ENCODE data around the gene NAA10. TPM values are rescaled to one million over a fixed set of nuclear protein-coding genes. Genes with fewer than 3 reads are reported as not detected.

NAA10 gene
- total RNA-seq, 1 experiment from 2014 or later = 246 TPM

- Histone ChIP-seq H3K4me1 (ENCODE audit: control insufficient read depth, insufficient read depth, low read length) (peaks cover 23% of the 10 kb centered on the region), H3K9me3 (ENCODE audit: control insufficient read depth, insufficient read depth, low read depth, low read length) (no peaks in the 10 kb centered on the region), H3K27me3 (ENCODE audit: control insufficient read depth, insufficient read depth, low read length) (no peaks in the 10 kb centered on the region), H3K4me3 (ENCODE audit: low read depth in 2 of 2, low read length in 2 of 2) (no peak overlapping the region), H3K27ac (ENCODE audit: low read length) (no peak overlapping the region), H3K36me3 (ENCODE audit: control insufficient read depth, insufficient read depth, low read length) (peaks cover 10% of the 10 kb centered on the region)
- ATAC-seq (no peak), DNase-seq (ENCODE audit: low read depth, low spot score) (no peak)
- CTCF ChIA-PET = no interaction called here
- no peak for TF ChIP-seq POLR2AphosphoS5 (IDR thresholded peaks at IDR 0.05; ENCODE audit: low read depth, low read length)
- no peak for TF ChIP-seq REST (IDR thresholded peaks at IDR 0.05; ENCODE audit: insufficient read depth in 1 of 2, low read depth in 2 of 2, low read length in 1 of 2)
- no peak for TF ChIP-seq TCF7L2 (IDR thresholded peaks at IDR 0.05; ENCODE audit: low read depth, low read length)
- TF ChIP-seq CTCF (IDR thresholded peaks at IDR 0.05) = no peak
- TF ChIP-seq SIN3A (IDR thresholded peaks at IDR 0.05; ENCODE audit: borderline replicate concordance, insufficient read depth, low read depth, low read length) = no peak
- BruUV-seq (replicated peaks) = no TSS peak
- in situ Hi-C loops (cut with HindIII; ENCODE audit: low pct_unique_long_range_greater_than_20kb, low sequenced_read_pairs) = no loop called here
- intact Hi-C loops (cut with micrococcal nuclease; ENCODE audit: unreplicated experiment) = no loop called here
- POLR2A ChIA-PET = no interaction called here
Measured at GRCh38 chrX:153963546-153963945, 28.7 kb upstream of the NAA10 start.

- Histone ChIP-seq H3K4me1 (ENCODE audit: control insufficient read depth, insufficient read depth, low read length) (peaks cover under 1% of the 10 kb centered on the region), H3K27ac (ENCODE audit: low read length) (no peak overlapping the region), H3K36me3 (ENCODE audit: control insufficient read depth, insufficient read depth, low read length) (peaks cover 10% of the 10 kb centered on the region), H3K4me3 (ENCODE audit: low read depth in 2 of 2, low read length in 2 of 2) (no peak overlapping the region), H3K9me3 (ENCODE audit: control insufficient read depth, insufficient read depth, low read depth, low read length) (no peaks in the 10 kb centered on the region), H3K27me3 (ENCODE audit: control insufficient read depth, insufficient read depth, low read length) (no peaks in the 10 kb centered on the region)
- intact Hi-C loops (cut with micrococcal nuclease; ENCODE audit: unreplicated experiment) = no loop called here
- DNase-seq (ENCODE audit: low read depth, low spot score) (no peak), ATAC-seq (no peak)
- no TSS peak for BruUV-seq (replicated peaks)
- POLR2A ChIA-PET = no interaction called here
- CTCF ChIA-PET = no interaction called here
- TF ChIP-seq SIN3A (IDR thresholded peaks at IDR 0.05; ENCODE audit: borderline replicate concordance, insufficient read depth, low read depth, low read length) (no peak), POLR2AphosphoS5 (IDR thresholded peaks at IDR 0.05; ENCODE audit: low read depth, low read length) (no peak), TCF7L2 (IDR thresholded peaks at IDR 0.05; ENCODE audit: low read depth, low read length) (no peak), REST (IDR thresholded peaks at IDR 0.05; ENCODE audit: insufficient read depth in 1 of 2, low read depth in 2 of 2, low read length in 1 of 2) (no peak), CTCF (IDR thresholded peaks at IDR 0.05) (no peak)
- in situ Hi-C loops (cut with HindIII; ENCODE audit: low pct_unique_long_range_greater_than_20kb, low sequenced_read_pairs) = no loop called here
Measured at GRCh38 chrX:153961292-153961691, 26.5 kb upstream of the NAA10 start.

All from Panc1 (cell line).